HG03558 (cell line): Measurements from ENCODE around the gene LDB1.

Experiments
- ATAC-seq: cut with Tn5 transposase; IDR thresholded peaks from one replicate; pipeline ENCODE4 v1.9.1; 2021; ENCODE audit warnings: moderate number of reproducible peaks; ENCODE audit not compliant: unreplicated experiment; ENCODE audit errors: extremely low read depth

LDB1 gene

DNA sequence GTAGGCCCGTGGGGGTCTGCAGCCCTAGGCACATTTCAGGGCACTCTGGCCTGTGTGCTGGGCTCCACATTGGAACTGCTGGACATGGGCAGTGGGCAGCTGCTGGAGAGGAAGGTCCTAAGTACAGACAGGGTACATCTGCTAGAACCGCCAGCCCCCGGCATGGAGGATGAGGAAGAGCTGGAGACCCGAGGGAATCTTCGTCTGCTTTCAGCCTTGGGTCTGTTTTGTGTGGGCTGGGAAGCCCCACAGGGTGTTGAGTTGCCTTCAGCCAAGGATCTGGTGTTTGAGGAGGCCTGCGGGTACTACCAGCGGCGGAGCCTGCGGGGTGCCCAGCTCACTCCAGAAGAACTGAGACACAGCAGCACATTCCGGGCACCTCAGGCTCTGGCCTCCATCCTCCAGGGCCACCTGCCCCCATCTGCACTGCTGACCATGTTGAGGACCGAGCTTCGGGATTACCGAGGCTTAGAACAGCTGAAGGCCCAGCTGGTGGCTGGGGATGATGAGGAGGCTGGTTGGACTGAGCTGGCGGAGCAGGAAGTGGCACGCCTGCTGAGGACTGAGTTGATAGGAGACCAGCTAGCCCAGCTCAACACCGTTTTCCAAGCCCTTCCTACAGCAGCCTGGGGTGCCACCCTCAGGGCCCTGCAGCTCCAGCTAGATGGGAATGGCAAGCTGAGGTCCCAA is 53.6 kb downstream of the LDB1 start:
- ATAC-seq = no peak

DNA sequence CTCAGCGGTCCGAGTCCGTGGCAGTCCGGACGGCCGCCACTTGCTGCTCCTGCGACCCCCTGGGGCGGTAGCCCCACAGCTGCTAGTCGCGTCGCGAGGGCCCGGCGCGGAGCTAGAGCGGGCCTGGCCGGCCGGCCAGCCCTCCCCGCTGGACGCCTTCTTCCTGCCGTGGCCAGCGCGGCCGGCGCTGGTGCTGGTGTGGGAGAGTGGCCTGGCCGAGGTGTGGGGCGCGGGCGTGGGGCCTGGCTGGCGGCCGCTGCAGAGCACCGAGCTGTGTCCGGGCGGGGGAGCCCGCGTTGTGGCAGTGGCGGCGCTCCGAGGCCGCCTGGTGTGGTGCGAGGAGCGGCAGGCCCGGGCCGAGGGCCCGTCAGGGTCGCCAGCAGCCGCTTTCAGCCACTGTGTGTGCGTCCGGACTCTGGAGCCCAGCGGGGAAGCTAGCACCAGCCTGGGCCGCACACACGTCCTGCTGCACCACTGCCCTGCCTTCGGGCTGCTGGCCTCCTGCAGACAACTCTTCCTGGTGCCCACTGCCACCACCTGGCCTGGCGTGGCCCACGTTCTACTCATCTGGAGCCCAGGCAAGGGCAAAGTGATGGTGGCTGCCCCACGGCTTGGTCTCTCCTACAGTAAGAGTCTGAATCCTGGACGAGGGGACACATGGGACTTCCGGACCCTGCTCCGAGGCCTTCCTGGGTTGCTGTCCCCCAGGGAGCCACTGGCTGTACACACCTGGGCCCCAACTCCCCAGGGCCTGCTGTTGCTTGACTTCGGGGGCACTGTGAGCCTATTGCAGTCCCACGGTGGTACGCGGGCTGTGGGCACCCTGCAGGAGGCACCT is 54.4 kb downstream of the LDB1 start:
- no peak for ATAC-seq

DNA sequence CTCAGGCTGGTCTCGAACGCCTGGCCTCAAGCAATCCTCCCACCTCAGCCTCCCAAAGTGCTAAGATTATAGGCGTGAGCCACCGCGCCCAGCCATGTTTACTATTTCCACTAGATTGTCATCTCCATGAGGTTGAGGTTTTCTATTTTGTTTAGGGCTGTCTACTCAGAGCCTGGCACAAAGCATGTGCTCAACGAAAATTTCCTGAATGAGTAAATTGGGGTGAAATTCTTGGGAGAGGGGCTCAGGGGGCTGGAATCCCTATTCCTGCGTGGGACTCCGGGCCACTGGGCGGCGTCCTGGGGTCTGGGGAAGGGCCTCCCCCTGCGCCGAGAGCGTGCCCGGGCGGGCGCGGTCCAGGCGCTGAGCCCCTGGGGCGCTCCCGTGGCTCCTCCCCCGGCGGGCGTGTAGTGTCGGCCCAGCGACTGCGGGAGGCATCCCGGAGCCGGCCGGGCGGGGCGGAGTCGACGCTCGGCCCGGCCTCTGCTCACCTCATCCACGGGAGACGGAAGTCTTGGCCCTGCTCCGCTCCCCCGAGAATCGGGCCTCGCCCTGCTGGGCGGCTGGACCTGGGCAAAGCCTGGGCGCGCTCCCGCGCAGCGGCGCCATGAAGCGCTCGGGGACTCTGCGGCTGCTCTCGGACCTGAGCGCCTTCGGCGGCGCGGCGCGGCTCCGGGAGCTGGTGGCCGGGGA is 55.2 kb downstream of the LDB1 start, which contains the start of gene HPS6:
HPS6 (plus strand) TSS at position 482 of the 693 bp plus-strand sequence; CDS start at position 608, 126 bp downstream.
- peak; percentile 81 for ATAC-seq

DNA sequence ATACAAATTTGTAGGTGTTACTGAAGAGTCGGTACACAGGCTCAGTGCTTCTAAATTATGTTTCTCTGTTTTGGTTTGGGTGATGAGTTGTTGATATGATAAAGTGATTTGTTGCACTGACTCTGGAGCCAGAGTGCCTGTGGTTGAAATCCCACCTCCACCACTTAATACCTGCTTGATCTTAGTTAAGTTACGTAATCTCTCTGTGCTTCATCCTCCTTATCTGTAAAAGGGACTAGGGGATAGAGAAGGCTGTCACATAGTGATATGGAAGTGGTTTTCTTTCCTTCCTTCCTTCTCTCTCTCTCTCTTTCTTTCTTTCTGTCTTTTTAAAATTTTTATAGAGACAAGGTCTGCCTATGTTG is 55.7 kb downstream of the LDB1 start:
- ATAC-seq = no peak

DNA sequence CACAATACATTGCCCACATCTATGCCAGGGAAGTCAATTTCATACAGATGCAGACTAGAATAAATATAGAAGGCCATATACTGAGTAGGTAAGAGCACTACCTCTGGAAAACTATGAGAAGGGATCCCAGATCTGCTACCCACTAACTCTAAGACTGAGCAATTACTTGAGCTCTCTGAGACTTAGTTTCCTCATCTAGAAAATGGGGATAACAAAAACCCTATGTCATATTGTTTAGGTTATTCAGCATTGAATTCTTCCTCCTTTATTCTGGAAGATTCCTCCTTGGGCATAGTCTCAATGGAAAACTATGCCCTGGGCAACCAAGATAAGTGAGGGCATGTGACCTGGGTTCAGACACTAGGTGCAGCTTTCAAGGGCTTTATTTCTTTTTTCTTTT is 60.2 kb downstream of the LDB1 start:
- no peak for ATAC-seq
